Measurements from ENCODE around the gene HS2ST1.

HS2ST1 gene

DNA sequence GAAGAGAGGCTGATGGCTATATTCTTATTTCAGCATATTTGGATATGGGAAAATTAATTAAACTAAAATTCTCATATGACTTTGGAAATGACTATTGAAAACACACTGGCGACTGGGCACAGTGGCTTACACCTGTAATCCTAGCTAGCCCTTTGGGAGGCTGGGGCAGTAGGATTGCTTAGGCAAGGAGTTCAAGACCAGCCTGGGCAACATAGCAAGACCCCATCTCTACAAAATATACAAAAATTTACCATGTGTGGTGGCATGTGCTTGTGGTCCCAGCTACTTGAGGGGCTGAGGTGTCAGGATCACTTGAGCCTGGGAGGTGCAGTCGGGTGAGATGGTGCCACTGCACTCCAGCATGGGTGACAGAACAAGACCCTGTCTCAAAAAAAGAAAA lies 26.2 kb downstream of the HS2ST1 start:
- no peak for DNase-seq (ENCODE audit: low spot score)
- no peak for TF ChIP-seq CTCF (IDR thresholded peaks at IDR 0.05; ENCODE audit: extremely low read depth, missing control alignments)

GRCh38 chr1:86942042-86942441 lies 27.6 kb downstream of the HS2ST1 start:
- TF ChIP-seq CTCF (IDR thresholded peaks at IDR 0.05; ENCODE audit: extremely low read depth, missing control alignments), result no peak
- DNase-seq (ENCODE audit: low spot score), result no peak

DNA sequence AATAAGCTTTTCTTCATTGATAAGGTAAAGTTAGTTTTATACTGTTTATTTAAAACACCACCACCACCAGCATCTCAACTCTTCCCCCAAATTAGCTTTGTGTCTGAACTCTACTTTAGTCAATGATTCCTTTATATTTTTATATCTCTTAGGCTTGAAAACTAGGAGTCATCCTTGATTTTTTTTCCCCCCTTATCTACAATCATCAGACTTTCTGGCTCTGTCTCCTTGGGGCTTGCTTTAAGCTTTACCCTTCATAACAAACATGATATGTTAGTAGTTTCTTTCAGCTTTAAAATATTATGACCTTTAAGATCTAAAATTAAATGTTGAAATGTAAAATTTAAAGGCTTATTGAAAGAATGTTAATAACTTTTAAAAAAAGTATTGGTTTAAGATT lies 28.3 kb downstream of the HS2ST1 start:
- no peak for DNase-seq (ENCODE audit: low spot score)
- no peak for TF ChIP-seq CTCF (IDR thresholded peaks at IDR 0.05; ENCODE audit: extremely low read depth, missing control alignments)

DNA sequence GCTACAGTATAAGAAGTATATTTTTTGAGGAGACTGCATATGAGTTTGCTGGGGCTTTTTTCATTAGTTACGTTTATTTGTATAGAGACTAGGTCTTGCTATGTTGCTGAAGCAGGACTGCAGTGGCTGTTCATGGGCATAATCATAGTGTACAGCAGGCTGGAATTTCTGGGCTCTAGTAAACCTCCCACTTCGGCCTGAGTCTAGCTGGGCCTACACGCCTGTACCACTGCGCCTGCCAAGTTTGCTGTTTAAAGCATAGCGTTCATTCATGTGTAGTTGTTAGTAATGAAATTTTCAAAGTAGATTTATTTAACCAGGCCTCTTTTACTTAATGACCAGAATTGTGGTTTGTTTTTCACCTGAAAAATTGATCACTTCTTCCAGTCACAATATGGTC lies 33.8 kb downstream of the HS2ST1 start:
- no peak for DNase-seq (ENCODE audit: low spot score)
- TF ChIP-seq CTCF (IDR thresholded peaks at IDR 0.05; ENCODE audit: extremely low read depth, missing control alignments), result no peak

DNA sequence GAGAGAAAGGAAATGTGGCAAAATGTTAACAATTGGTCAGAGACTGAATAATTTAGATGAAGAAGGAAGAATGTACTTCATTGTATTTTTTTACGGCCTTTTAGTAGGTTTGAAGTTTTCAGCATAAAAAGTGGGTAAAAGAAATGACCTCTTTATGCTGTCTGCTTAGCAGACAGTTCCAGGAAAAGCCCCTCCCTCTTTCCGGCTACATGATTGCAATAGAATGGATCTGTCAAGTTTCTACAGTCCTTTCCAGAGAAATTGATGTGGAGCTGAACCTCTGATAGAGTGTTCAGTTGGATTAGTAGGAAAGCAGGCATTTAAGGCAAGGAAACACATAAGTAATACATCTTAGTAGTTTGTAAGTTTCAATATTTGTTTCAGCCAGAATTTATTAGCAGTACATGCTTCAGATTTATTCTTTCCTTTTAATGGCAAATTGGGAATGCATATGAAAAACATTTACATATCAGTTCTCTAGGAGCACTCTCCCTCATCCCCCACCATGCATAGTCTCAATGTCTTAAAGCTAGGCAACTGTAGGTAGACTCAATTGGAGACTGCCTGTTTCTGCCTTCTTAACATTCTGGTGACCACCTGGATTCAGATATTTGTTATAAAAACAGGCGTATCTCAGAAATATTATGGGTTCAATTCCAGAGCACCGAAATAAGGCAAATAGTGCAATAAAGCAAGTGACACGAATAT lies 36.4 kb downstream of the HS2ST1 start:
- DNase-seq (ENCODE audit: low spot score), result no peak
- no peak for TF ChIP-seq CTCF (IDR thresholded peaks at IDR 0.05; ENCODE audit: extremely low read depth, missing control alignments)

DNA sequence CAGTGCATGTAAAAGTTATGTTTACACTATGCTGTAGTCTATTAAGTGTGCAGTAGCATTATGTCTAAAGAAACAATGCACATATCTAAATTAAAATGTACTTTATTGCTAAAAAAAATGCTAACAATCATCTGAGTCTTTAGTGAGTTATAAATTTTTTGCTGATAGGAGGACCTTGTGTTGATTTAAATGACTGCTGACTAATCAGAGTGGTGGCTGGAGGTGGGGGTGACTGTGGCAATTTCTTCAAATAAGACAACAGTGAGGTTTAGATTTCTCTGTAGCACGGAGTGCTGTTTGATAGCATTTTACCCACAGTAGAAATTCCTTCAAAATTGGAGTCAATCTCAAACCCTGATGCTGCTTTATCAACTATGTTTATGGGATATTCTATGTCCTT lies 37.0 kb downstream of the HS2ST1 start:
- TF ChIP-seq CTCF (IDR thresholded peaks at IDR 0.05; ENCODE audit: extremely low read depth, missing control alignments), result no peak
- DNase-seq (ENCODE audit: low spot score), result no peak

DNA sequence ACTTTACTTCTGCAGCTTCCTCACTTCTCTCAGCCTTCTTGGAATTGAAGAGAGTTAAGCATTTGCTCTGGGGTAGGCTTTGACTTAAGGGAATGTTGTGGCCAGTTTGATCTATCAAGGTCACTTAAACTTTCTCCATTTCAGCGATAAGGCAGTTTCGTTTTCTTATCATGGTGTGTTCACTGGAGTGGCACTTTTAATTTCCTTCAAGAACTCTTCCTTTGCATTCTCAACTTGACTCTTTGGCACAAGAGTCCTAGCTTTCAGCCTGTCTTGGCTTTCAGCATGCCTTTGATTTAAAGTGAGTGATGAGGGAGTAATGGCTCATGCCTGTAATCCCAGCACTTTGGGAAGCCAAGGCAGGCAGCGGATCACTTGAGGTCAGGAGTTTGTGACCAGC lies 38.7 kb downstream of the HS2ST1 start:
- DNase-seq (ENCODE audit: low spot score), result no peak
- TF ChIP-seq CTCF (IDR thresholded peaks at IDR 0.05; ENCODE audit: extremely low read depth, missing control alignments), result no peak
